A549 (cell line): ENCODE measurements around the gene CSGALNACT2.

ENCODE experiments used
- EP300 ChIP-seq, 2 experiments: fragments of >200 bp; sonication (Bioruptor Twin); formaldehyde crosslinking; IDR thresholded peaks; 2 replicates in 1 of 2; 3 replicates in 1 of 2; pipeline ENCODE4 v1.6.1; 2016 to 2017
- KDM1A ChIP-seq: fragments of 200-600 bp; sonication (generic); IDR thresholded peaks from 2 replicates; pipeline ENCODE4 v1.6.1; 2016; ENCODE audit warnings: low read depth, mild to moderate bottlenecking
- NFE2L2 ChIP-seq: fragments of 150-350 bp; conservative IDR thresholded peaks from 2 replicates; pipeline ENCODE4 v1.6.1; 2014; ENCODE audit warnings: low read length
- NR3C1 ChIP-seq: fragments of >200 bp; sonication (Bioruptor Twin); formaldehyde crosslinking; IDR thresholded peaks from 3 replicates; pipeline ENCODE4 v1.6.1; 2017
- TF ChIP-seq, protein P1 (sequence below): fragments of >200 bp; sonication (Bioruptor Twin); formaldehyde crosslinking; IDR thresholded peaks from 3 replicates; pipeline ENCODE4 v1.5.1; 2016
- TF ChIP-seq, protein P2 (sequence below): fragments of 200-600 bp; sonication (generic); IDR thresholded peaks from 2 replicates; pipeline ENCODE4 v1.6.1; 2016; ENCODE audit warnings: antibody characterized with exemption, mild to moderate bottlenecking, moderate library complexity

DNA sequence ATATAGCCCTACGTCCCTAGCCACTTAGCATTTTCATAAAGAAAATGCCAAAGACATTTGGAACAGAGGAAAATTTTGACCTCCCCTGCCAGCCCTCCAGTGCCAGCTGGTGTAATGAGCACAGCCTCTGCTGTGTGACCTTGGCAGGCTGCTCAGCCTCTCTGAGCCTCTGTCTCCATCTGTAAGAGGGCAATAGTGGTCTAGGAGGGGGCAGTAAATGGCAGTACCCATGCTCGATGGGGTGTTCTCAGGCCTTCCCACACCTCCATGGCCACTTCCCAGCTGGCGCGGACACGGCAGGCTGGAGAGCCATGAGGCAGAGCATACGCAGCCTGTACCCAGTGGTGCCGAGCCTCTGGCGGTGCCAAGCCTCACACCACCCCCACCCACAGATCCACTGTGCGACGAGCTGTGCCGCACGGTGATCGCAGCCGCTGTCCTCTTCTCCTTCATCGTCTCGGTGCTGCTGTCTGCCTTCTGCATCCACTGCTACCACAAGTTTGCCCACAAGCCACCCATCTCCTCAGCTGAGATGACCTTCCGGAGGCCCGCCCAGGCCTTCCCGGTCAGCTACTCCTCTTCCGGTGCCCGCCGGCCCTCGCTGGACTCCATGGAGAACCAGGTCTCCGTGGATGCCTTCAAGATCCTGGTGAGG, 24.0 kb upstream of the CSGALNACT2 start:
- TF ChIP-seq, protein P1, sequence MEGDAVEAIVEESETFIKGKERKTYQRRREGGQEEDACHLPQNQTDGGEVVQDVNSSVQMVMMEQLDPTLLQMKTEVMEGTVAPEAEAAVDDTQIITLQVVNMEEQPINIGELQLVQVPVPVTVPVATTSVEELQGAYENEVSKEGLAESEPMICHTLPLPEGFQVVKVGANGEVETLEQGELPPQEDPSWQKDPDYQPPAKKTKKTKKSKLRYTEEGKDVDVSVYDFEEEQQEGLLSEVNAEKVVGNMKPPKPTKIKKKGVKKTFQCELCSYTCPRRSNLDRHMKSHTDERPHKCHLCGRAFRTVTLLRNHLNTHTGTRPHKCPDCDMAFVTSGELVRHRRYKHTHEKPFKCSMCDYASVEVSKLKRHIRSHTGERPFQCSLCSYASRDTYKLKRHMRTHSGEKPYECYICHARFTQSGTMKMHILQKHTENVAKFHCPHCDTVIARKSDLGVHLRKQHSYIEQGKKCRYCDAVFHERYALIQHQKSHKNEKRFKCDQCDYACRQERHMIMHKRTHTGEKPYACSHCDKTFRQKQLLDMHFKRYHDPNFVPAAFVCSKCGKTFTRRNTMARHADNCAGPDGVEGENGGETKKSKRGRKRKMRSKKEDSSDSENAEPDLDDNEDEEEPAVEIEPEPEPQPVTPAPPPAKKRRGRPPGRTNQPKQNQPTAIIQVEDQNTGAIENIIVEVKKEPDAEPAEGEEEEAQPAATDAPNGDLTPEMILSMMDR = no peak
- TF ChIP-seq KDM1A (no peak), EP300 (IDR thresholded peaks at IDR 0.05) (no peak), NR3C1 (no peak), NFE2L2 (no peak)
- TF ChIP-seq, protein P2, sequence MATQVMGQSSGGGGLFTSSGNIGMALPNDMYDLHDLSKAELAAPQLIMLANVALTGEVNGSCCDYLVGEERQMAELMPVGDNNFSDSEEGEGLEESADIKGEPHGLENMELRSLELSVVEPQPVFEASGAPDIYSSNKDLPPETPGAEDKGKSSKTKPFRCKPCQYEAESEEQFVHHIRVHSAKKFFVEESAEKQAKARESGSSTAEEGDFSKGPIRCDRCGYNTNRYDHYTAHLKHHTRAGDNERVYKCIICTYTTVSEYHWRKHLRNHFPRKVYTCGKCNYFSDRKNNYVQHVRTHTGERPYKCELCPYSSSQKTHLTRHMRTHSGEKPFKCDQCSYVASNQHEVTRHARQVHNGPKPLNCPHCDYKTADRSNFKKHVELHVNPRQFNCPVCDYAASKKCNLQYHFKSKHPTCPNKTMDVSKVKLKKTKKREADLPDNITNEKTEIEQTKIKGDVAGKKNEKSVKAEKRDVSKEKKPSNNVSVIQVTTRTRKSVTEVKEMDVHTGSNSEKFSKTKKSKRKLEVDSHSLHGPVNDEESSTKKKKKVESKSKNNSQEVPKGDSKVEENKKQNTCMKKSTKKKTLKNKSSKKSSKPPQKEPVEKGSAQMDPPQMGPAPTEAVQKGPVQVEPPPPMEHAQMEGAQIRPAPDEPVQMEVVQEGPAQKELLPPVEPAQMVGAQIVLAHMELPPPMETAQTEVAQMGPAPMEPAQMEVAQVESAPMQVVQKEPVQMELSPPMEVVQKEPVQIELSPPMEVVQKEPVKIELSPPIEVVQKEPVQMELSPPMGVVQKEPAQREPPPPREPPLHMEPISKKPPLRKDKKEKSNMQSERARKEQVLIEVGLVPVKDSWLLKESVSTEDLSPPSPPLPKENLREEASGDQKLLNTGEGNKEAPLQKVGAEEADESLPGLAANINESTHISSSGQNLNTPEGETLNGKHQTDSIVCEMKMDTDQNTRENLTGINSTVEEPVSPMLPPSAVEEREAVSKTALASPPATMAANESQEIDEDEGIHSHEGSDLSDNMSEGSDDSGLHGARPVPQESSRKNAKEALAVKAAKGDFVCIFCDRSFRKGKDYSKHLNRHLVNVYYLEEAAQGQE = no peak
